ES-I3 (cell line): ENCODE data around the gene HSPG2.
"Not testable (repeated sequence)": the region's sequence is repeated elsewhere in the genome, so short reads cannot be mapped to it uniquely, and the experiment has no call there.

Experiments
- H3K36me3 ChIP-seq: 2 replicates; pipeline ENCODE4 v1.6.1; 2013; ENCODE audit warnings: mild to moderate bottlenecking, low read length, control low read depth, moderate library complexity; ENCODE audit not compliant: insufficient read depth
- H3K4me1 ChIP-seq: 2 replicates; pipeline ENCODE4 v1.6.1; 2013; ENCODE audit warnings: mild to moderate bottlenecking, control low read depth, low read length; ENCODE audit not compliant: insufficient read depth
- H3K9ac ChIP-seq: 2 replicates; pipeline ENCODE4 v1.6.1; 2013; ENCODE audit warnings: low read depth, mild to moderate bottlenecking, low read length, moderate library complexity
- H3K9me3 ChIP-seq: 2 replicates; pipeline ENCODE4 v1.6.1; 2013; ENCODE audit warnings: mild to moderate bottlenecking, low read length, moderate library complexity; ENCODE audit not compliant: control insufficient read depth, insufficient read depth

HSPG2 gene

GRCh38 chr1:21942959-21943640 lies 6.0 kb upstream of the HSPG2 start:
- H3K4me1 ChIP-seq = peaks cover 22% of the 10 kb centered on the region
- not testable (repeated sequence) for H3K9ac ChIP-seq, H3K9me3 ChIP-seq, H3K36me3 ChIP-seq

GRCh38 chr1:21942464-21942863 lies 5.4 kb upstream of the HSPG2 start:
- no peaks in the 10 kb centered on the region for H3K36me3 ChIP-seq
- H3K9ac ChIP-seq = no peak overlapping the region
- H3K4me1 ChIP-seq = peaks cover 22% of the 10 kb centered on the region
- no peaks in the 10 kb centered on the region for H3K9me3 ChIP-seq

- Histone ChIP-seq H3K4me1 (peaks cover 22% of the 10 kb centered on the region), H3K9me3 (no peaks in the 10 kb centered on the region), H3K36me3 (no peaks in the 10 kb centered on the region), H3K9ac (no peak overlapping the region)
These were observed 4.3 kb upstream of the HSPG2 start for GRCh38 chr1:21941370-21941769.

- H3K9me3 ChIP-seq = no peaks in the 10 kb centered on the region
- H3K36me3 ChIP-seq = no peaks in the 10 kb centered on the region
- H3K9ac ChIP-seq = no peak overlapping the region
- peaks cover 25% of the 10 kb centered on the region for H3K4me1 ChIP-seq
These were observed 3.4 kb upstream of the HSPG2 start for GRCh38 chr1:21940492-21940891.

GRCh38 chr1:21939650-21940374 lies 2.7 kb upstream of the HSPG2 start:
- Histone ChIP-seq H3K4me1 (peaks cover 28% of the 10 kb centered on the region), H3K36me3 (no peaks in the 10 kb centered on the region), H3K9me3 (no peaks in the 10 kb centered on the region), H3K9ac (no peak overlapping the region)

- H3K4me1 ChIP-seq = peaks cover 29% of the 10 kb centered on the region
- no peaks in the 10 kb centered on the region for H3K36me3 ChIP-seq
- no peak overlapping the region for H3K9ac ChIP-seq
- no peaks in the 10 kb centered on the region for H3K9me3 ChIP-seq
These were observed 1.8 kb upstream of the HSPG2 start for GRCh38 chr1:21938732-21939538.

GRCh38 chr1:21937372-21938121 lies 437 bp upstream of the HSPG2 start:
- Histone ChIP-seq H3K36me3 (no peaks in the 10 kb centered on the region), H3K9ac (peak overlapping the region; percentile 56), H3K4me1 (peaks cover 35% of the 10 kb centered on the region), H3K9me3 (no peaks in the 10 kb centered on the region)

- H3K9ac ChIP-seq = peak overlapping the region; percentile 38
- H3K9me3 ChIP-seq = no peaks in the 10 kb centered on the region
- peaks cover 35% of the 10 kb centered on the region for H3K4me1 ChIP-seq
- H3K36me3 ChIP-seq = no peaks in the 10 kb centered on the region
These were observed 611 bp downstream of the HSPG2 start for GRCh38 chr1:21936366-21937031.

- peak overlapping the region; percentile 38 for H3K9ac ChIP-seq
- no peaks in the 10 kb centered on the region for H3K36me3 ChIP-seq
- no peaks in the 10 kb centered on the region for H3K9me3 ChIP-seq
- H3K4me1 ChIP-seq = peaks cover 36% of the 10 kb centered on the region
These were observed 1.2 kb downstream of the HSPG2 start for GRCh38 chr1:21935891-21936365.

GRCh38 chr1:21935393-21935804 lies 1.7 kb downstream of the HSPG2 start:
- no peaks in the 10 kb centered on the region for H3K36me3 ChIP-seq
- peaks cover 36% of the 10 kb centered on the region for H3K4me1 ChIP-seq
- no peaks in the 10 kb centered on the region for H3K9me3 ChIP-seq
- H3K9ac ChIP-seq = peak overlapping the region; percentile 38; the same call in 1 of the 2 replicates

GRCh38 chr1:21933397-21934248 lies 3.5 kb downstream of the HSPG2 start:
- H3K4me1 ChIP-seq = peaks cover 32% of the 10 kb centered on the region
- H3K9ac ChIP-seq = no peak overlapping the region
- H3K9me3 ChIP-seq = no peaks in the 10 kb centered on the region
- no peaks in the 10 kb centered on the region for H3K36me3 ChIP-seq

GRCh38 chr1:21932127-21932526 lies 5.0 kb downstream of the HSPG2 start:
- peaks cover 39% of the 10 kb centered on the region for H3K4me1 ChIP-seq
- H3K36me3 ChIP-seq = no peaks in the 10 kb centered on the region
- no peak overlapping the region for H3K9ac ChIP-seq
- no peaks in the 10 kb centered on the region for H3K9me3 ChIP-seq
